Stimulated activated CD8-positive, alpha-beta memory T cell treated with anti-CD3 and anti-CD28 coated beads, Interleukin-12 subunit alpha, Interleukin-12 subunit beta, amount 100 ng/mL, for 4 hours (primary cell): Measurements from ENCODE around the gene ETV4.

Experiments
- DNase-seq: peaks from one replicate; pipeline ENCODE4 v3.0.0-alpha.2; 2020; ENCODE audit warnings: low read depth

The ETV4 gene

DNA sequence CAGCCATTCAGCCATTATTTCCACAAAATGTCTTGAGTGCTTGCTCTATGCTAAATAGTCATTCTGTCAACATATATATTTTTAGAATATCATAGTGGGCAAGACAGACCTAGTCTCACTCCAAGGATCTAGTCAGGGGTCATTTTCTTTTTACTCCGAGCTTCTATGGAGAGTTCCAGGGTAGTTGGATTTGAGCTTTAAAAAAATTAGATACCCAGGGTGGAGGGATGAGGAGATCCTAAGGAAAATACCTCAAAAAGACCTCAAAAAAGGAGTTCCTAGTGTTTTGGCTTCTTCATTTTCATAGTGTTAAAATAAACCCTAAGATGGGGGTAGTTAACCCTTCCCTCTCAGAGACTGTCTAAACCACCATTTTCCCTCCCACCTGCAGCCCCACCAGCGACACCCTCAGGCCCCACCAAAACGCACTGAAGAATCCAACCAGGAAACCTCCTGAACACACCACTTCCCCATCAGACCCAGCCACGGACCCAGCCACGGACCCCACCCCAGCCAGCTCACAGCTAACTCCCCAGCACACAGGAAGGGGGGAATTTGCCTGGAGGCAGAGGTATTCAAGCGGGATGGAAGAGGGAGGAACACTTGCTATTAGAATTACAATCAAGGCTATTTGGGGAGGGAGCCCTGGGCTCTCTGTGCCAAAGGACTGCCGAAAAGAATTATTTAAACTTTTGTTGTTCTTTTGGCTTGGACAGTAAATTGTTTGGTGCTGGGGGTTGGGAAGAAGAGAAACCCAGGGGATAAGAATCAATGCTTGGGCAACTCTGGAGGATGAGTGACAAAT, 2.2 kb downstream of the ETV4 start:
- DNase-seq: no peak

- DNase-seq: no peak
Measured at GRCh38 chr17:43543300-43543699, 2.8 kb downstream of the ETV4 start.

DNA sequence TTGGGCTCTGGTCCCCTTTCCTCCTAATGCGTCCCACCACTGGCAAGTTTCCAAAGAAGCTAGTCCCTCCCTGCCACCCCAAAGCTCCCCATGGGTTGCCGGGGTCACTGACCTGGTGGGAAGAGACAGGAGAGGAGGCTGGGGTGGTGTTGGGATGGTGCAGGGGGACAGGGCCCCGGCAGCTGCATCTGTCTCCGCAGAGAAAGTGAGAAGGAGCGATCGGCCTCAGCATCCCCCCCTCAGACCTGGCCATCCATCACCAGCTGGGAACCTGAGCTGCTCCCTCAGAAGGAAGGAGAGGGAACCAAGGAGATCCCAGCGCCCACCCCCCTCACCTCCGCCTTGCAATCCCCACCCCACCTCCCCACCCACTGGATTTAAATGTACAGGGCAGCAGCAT, 3.3 kb downstream of the ETV4 start:
- no peak for DNase-seq

DNA sequence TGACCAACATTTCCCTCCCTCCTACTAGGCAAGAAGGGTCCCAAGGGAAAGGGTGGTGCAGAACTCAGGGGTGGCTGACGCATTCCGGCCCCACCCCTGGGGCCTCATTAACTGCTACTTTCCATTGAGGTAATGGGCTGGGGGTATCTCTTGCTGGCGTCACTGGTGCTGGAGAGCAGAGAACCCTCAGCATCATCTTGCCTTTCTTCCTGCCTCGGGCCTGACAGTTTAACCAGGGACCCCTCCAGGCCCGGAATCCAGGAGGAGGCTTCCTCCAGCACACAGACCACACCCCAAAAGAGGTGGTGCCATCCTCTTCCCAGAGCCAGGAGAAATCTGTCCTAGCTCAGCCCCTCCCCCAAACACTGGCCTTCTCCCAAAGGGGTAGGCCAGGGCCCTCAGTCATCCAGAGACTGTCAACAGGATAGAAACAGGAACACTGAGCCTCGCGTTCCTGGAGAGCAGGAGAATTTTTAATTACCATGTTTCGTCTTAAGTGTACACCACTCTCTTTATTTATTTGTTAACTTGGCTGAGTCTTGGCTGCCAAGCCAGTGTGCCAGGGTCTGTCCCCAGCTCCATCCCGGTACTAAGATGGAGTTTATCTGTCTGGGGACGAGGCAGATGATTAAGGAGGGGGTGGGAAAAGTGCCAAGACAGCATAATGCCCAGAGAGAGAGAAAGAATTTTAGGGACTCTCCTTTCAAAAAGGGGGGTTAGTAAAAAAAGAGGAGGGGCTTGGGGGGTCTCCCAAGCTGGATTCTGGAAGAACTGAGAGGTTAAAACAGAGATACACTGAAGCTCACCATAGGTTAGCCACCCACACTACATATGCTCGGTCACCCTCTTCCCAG, 5.1 kb downstream of the ETV4 start:
- DNase-seq: no peak

DNA sequence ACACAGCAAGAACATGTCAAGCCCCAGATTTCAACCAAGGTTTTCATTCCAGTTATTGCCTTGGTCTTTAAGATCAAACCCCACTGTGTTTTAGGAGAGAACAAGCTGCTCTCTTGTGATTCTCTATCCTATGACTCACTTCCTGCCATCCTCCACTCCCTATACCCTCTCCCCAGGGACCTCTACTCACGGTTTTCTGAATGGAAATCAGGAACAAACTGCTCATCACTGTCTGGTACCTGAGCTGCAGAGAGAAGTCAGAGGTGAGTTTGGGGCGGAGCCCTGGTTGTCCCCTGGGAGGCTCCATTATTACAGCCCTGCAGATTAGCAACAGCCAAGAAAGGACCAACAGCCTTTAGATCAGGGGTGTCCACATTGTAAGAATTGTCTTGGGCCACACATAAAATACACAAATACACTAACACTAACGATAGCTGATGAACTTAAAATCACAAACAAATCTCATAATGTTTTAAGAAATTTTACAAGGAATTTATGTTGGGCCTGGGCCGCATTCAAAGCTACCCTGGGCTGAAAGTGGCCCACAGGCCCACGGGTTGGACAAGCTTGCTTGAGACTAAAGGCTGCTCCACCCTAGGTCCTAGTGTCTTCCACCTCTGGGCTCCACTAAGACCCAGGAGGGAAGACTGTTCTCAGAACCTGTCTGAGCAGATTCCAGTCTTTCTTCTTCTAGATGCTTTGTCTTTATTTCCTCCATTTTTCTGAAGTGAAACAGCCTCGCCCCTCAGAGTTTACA, 9.7 kb downstream of the ETV4 start:
- DNase-seq: no peak

DNA sequence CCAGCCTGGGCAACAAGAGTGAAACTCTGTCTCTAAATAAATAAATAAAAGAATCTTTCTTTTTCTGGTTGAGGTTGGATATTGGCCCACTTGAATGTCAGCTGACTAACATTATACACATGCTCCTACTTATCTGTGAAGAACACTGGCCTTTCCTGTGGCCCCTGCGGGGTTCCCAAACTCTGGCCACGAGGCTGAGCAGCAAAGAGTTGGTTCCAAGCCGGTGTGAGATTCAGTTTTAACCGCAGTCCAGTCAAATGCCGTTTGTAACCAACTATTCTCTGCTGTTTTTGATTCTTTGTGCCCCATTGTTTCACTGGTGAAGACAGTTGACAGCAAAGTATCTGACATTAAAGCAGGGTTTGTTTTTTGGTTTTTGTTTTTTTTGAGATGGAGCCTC, 11.2 kb downstream of the ETV4 start:
- no peak for DNase-seq

GRCh38 chr17:43533699-43534098, 12.4 kb downstream of the ETV4 start:
- DNase-seq: no peak

DNA sequence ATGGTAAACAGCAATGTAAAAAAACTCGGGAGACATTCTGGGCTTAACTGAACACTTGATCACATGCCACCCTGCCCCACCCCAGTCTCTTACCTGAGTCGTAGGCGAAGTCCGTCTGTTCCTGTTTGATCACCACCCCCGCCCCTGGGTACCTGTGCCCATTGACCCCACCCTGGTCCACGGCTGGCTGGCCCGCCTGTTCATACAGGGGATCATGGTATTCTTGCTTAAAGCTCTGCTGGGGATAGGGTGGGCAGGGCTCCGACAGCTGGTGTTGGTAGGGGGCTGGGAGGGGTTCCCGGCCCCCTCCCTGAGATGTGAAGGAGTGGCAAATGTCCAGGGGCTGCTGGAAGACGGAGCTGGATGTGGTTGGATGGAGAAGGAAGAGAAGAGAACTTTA, 13.6 kb downstream of the ETV4 start:
- DNase-seq: no peak

DNA sequence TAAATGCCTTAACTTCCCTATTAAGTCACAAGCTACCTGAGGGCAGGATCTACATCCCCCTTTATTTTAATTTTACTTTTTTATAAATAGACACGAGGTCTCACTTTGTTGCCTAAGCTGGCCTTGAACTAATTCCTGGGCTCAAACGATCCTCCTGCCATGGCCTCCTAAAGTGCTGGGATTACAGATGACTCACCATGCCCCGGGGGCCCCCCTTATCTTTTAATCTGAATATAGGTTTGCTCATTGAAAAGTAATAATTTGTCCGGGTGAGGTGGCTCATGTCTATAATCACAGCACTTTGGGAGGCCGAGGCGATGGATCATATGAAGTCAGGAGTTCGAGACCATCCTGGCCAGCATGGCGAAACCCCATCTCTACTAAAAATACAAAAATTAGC, 14.2 kb downstream of the ETV4 start:
- no peak for DNase-seq

- no peak for DNase-seq
Measured at GRCh38 chr17:43531082-43531378, 15.1 kb downstream of the ETV4 start.

- no peak for DNase-seq
Measured at GRCh38 chr17:43530288-43531081, 15.7 kb downstream of the ETV4 start.

GRCh38 chr17:43529947-43530287, 16.2 kb downstream of the ETV4 start:
- DNase-seq: no peak

DNA sequence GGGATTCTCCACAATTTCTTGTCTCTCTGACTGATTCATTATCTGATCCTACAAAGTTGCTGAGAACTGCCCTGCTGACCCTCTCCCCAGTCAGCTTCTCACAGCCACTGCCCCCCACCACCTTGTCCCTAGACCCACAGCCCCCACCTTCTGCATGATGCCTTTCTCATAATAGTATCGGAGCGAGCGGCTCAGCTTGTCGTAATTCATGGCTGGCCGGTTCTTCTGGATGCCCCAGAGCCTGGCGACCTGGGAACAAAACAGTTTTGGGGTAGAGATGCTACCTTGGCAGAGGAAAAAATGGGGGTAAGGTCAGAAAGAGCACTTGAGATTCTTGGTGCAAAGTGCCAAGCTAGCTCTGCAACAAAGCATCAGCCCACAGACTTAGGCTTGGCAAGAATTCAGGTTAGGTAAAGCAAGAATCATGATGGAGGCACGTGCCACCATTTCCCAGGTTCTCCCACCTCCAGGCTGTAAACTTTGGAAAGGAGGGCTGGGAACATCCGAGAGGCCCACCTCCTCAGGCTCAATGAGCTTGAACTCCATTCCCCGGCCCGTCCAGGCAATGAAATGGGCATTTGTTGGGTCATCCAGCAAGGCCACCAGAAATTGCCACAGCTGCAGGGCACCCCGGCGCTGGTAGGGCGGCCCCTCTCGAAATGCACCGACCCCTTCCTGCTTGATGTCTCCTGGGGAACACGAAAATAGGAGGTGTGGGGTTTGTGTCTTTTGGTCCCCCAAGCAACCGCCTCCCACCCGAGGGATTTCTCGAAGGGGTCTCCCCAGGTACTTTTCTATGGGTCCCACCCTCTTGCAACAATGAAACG, 16.9 kb downstream of the ETV4 start:
- no peak for DNase-seq

GRCh38 chr17:43528319-43528987, 17.7 kb downstream of the ETV4 start:
- DNase-seq: no peak

DNA sequence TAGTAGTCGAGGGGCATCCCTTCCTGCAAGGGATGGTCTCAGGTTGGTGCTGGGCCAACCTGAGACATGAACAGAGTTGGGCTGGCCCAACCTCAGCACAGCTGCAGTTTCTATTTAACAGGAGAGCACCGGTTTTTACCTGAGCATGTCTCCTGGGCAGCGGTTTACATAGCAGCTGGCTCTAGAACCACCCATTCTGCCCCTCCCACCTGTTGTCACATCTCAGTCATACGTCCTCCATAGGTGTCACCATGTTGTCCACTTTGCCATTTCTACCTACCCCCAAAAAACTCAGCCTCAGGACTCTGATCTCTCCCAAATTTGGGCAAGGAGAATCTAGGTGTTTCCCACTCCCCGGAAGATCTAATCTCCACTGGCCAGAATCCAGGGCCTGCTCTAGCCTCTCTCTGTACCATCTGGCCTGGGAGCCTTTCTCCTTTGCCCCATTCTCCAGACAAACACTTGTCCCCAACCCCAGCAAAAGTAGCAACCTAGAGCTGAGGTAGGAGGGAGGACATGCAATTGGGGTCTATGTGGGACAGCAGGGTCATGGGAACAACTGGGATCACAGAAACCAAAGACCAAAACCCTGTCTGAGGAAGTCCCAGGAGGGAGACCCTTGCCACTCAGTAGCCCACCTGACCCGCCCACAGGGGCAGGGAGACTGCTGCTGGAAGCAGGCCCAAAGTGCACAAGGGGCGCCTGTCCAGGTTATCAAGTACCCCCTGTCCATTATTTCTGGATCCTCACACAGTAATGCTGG, 19.1 kb downstream of the ETV4 start:
- DNase-seq: no peak

GRCh38 chr17:43524945-43525575, 21.1 kb downstream of the ETV4 start:
- no peak for DNase-seq

DNA sequence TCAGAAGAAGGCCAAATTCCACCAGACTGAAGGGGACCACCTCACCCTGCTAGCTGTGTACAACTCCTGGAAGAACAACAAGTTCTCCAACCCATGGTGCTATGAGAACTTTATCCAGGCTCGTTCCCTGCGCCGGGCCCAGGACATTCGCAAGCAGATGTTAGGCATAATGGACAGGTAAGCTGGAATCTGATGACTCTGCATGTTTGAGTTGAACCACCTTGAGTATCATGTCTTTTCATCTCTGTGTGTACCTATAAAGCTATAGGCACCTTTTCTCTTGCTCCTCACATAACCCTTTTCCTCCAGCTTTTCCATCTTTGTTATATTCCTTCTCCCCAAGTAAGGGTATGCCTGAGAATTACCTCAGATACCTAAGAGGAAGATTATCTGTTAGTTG, 24.8 kb downstream of the ETV4 start:
- no peak for DNase-seq

DNA sequence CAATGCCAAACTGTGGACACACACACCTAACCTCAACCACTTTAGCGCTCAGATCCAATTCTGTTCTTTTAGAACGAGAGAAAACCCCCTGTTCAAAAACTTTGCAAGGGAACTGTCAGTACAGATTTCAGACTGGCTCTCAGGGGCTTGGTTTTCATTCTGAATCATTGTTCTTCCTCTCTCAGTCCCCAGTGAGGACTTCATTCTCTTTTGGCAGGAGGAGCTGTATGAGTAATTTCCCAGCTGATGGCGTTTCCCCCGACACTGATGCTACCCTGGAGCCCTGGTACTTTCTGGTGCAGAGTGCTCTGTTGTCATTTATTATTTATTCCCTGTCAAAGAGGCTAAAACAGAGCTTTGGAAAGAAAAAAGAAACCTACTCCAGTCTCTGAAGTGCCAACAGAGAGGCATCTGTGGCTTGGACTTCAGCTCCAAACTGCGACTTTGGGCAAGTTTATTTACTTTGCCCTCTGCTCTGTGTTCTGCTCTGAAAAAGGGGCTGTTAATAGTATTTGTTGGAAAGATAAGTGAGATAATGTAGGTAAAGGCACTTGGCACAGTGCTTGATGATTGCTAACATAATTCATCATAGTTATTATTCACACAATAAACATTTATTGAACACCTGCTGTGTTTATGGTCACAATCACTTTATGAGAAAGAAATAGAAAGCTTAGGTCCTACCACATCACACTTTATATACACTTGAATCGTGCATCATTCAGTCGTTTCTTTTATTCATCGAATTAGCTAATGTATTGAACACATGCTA, 28.3 kb downstream of the ETV4 start:
- DNase-seq: no peak

GRCh38 chr17:43517161-43517560, 29.0 kb downstream of the ETV4 start:
- DNase-seq: no peak
